Testis (tissue), 2 donors: ENCODE measurements around the gene GSTO2.

Experiments used
- POLR2A ChIP-seq: fragments of 450-650 bp; IDR thresholded peaks from one replicate; pipeline ENCODE4 v1.6.1; 2017; ENCODE audit warnings: antibody characterized with exemption, mild to moderate bottlenecking, moderate library complexity
- TF ChIP-seq, protein P1 (sequence below), 3 experiments: fragments of 450-650 bp in 2 of 3; fragments of 200-600 bp in 1 of 3; sonication (generic) in 1 of 3; IDR thresholded peaks; one replicate each; pipeline ENCODE4 v1.5.1; 2016 to 2019; ENCODE audit warnings: antibody characterized with exemption in 3 of 3, mild to moderate bottlenecking in 2 of 3, moderate library complexity in 1 of 3

DNA sequence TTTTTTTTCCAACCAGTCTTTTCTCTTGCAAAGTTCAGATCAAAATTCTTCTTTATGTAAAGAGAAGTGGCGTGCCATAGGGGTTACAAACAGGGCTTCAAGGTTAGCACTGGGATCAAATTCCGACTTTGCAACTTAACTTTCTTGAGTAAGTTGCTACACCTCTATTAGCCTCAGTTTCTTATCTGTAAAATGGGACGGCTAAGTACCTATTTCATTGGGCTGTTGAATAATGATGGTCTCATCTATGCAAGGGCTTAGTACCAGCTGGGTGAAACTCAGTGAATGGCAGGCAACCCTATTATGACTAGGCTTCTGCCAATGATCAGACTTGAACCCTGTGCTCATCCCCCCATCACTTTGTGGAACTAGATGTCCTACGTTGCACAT, 35.4 kb downstream of the GSTO2 start:
- TF ChIP-seq POLR2A, result no peak
- TF ChIP-seq, protein P1, sequence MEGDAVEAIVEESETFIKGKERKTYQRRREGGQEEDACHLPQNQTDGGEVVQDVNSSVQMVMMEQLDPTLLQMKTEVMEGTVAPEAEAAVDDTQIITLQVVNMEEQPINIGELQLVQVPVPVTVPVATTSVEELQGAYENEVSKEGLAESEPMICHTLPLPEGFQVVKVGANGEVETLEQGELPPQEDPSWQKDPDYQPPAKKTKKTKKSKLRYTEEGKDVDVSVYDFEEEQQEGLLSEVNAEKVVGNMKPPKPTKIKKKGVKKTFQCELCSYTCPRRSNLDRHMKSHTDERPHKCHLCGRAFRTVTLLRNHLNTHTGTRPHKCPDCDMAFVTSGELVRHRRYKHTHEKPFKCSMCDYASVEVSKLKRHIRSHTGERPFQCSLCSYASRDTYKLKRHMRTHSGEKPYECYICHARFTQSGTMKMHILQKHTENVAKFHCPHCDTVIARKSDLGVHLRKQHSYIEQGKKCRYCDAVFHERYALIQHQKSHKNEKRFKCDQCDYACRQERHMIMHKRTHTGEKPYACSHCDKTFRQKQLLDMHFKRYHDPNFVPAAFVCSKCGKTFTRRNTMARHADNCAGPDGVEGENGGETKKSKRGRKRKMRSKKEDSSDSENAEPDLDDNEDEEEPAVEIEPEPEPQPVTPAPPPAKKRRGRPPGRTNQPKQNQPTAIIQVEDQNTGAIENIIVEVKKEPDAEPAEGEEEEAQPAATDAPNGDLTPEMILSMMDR (IDR thresholded peaks at IDR 0.05), result no peak
